T-cell (primary cell): Measurements from ENCODE around the gene CEP350. TPM values are rescaled to one million over a fixed set of nuclear protein-coding genes. Genes with fewer than 3 reads are reported as not detected.
"Not testable (repeated sequence)": the region's sequence is repeated elsewhere in the genome, so short reads cannot be mapped to it uniquely, and the experiment has no call there.

Experiments used
- ATAC-seq, 4 experiments: fragments of 200-7000 bp in 3 of 4; fragments of 150-1000 bp in 1 of 4; cut with Tn5 transposase; replicated peaks in 1 of 4; 1 replicate in 3 of 4; 2 replicates in 1 of 4; pipeline ENCODE4 v1.10.0; 2021; ENCODE audit warnings: moderate library complexity in 3 of 4, mild to moderate bottlenecking in 2 of 4, moderate number of reproducible peaks in 1 of 4
- CTCF ChIA-PET, 2 donors: fragments of 300-600 bp; sonication (Branson Sonifier 250); formaldehyde crosslinking; loops; one replicate each; lab custom pipeline; 2022; ENCODE audit warnings: antibody characterized with exemption in 2 of 2; lab: Charles Lee
- POLR2A ChIA-PET, 2 donors: fragments of 300-600 bp; sonication (Branson Sonifier 250); formaldehyde crosslinking; loops; one replicate each; lab custom pipeline; 2022; ENCODE audit warnings: antibody characterized with exemption in 2 of 2; lab: Charles Lee
- DNase-seq, 35 experiments: peaks; one replicate each; pipeline versions ENCODE4 v3.0.0 to v3.0.0-alpha.2; 2013 to 2023
- H3K27ac ChIP-seq: one replicate; pipeline ENCODE4 v1.5.1; 2013; ENCODE audit warnings: low read length
- H3K27me3 ChIP-seq, 2 experiments: replicated peaks in 1 of 2; 1 replicate in 1 of 2; 2 replicates in 1 of 2; pipeline versions ENCODE4 v1.6.1 to v1.7.0; 2013; ENCODE audit warnings: low read length in 1 of 2, mixed read lengths in 1 of 2; ENCODE audit not compliant: control insufficient read depth in 2 of 2, insufficient read depth in 2 of 2; ENCODE audit errors: extremely low read depth in 1 of 2
- H3K36me3 ChIP-seq, 2 donors: 1 replicate in 1 of 2; 2 replicates in 1 of 2; pipeline versions ENCODE4 v1.6.1 to v1.7.0; 2013; ENCODE audit warnings: low read length in 1 of 2; ENCODE audit not compliant: control insufficient read depth in 2 of 2, insufficient read depth in 1 of 2; ENCODE audit errors: extremely low read depth in 1 of 2
- H3K4me1 ChIP-seq, 2 experiments: 1 replicate in 1 of 2; 2 replicates in 1 of 2; pipeline versions ENCODE4 v1.6.1 to v1.7.0; 2013; ENCODE audit warnings: low read length in 2 of 2, mixed read lengths in 1 of 2; ENCODE audit not compliant: insufficient read depth in 2 of 2, control insufficient read depth in 1 of 2; ENCODE audit errors: extremely low read depth in 1 of 2
- H3K4me3 ChIP-seq, 2 donors: 1 replicate in 1 of 2; 2 replicates in 1 of 2; pipeline versions ENCODE4 v1.5.1 to v1.7.0; 2013; ENCODE audit warnings: mild to moderate bottlenecking in 2 of 2, low read length in 1 of 2, moderate library complexity in 1 of 2; ENCODE audit not compliant: control insufficient read depth in 1 of 2; ENCODE audit errors: extremely low read depth in 1 of 2
- H3K9me3 ChIP-seq: 2 replicates; pipeline ENCODE4 v1.7.0; 2013
- H3K27ac Mint-ChIP-seq, 2 donors: one replicate each; pipeline ENCODE4 v1.8.0; 2020 to 2021; ENCODE audit warnings: mild to moderate bottlenecking in 2 of 2, mixed read lengths in 2 of 2
- H3K27me3 Mint-ChIP-seq, 2 donors: one replicate each; pipeline ENCODE4 v1.8.0; 2021 to 2022; ENCODE audit warnings: mixed read lengths in 2 of 2
- H3K36me3 Mint-ChIP-seq: one replicate; pipeline ENCODE4 v1.8.0; 2021; ENCODE audit warnings: mixed read lengths
- H3K4me1 Mint-ChIP-seq, 3 donors: one replicate each; pipeline ENCODE4 v1.8.0; 2020 to 2022; ENCODE audit warnings: mixed read lengths in 3 of 3, mild to moderate bottlenecking in 1 of 3
- H3K4me3 Mint-ChIP-seq, 3 donors: one replicate each; pipeline ENCODE4 v1.8.0; 2020 to 2022; ENCODE audit warnings: mild to moderate bottlenecking in 3 of 3, mixed read lengths in 3 of 3, moderate library complexity in 3 of 3
- H3K9me3 Mint-ChIP-seq, 3 donors: one replicate each; pipeline ENCODE4 v1.8.0; 2020 to 2022; ENCODE audit warnings: mixed read lengths in 3 of 3
- WGBS: methylation state at CpG from one replicate; pipeline ENCODE4 v1.1.5; 2013; ENCODE audit warnings: missing lambda C conversion rate; ENCODE audit not compliant: insufficient coverage; 5-methylcytosine and 5-hydroxymethylcytosine counted together
- total RNA-seq, 35 experiments: library from RNA in 6 of 35; stranded (reverse) in 6 of 35; fragments of 120-200 nt in 1 of 35; gene quantifications; one replicate each; pipeline versions ENCODE4 v1.2.1 to v1.2.4 and lab custom pipeline; 2013 to 2026

CEP350 gene
- total RNA-seq, 5 donors from 2014 or later (not counting 1 experiment from before 2014, with no cell fraction given) = 62.1 to 81.3 (median 72.3) TPM

DNA sequence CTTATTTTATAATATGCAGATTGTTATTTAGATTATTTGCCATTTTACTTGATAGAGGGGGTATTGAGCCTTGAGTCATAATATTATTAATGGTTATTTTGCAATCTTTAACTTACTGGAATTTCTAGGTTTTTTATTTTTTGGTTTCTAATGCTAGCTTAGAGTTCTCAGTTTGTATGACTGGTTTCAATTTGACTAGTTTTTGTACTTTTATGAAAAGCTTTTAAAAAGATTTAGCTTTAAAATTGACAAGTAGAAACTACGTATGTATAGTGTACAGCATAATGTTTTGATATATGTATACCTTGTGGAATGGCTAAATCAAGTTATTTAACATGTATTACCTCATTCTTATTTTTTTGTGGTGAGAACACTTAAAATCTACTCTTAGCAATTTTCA lies 41.5 kb downstream of the CEP350 start:
- CTCF ChIA-PET = no interaction called here

DNA sequence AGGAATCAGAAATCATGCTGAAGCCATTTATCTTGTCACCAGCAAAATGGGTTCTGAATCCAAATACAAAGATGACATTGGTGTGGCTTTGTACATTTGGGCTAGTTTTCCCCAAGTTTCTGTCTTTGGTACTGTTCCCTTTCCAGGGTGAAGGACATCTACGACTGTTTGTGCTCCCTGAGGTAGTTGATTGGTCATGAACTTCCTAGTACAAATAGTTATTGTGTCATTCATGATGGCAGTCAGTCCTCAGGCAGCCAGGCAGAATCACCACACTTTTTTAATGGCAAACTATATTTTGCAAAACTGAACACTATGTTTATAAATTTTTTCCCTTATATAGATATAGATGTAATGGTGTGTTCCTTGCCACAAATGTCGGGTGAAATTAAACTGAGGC lies 46.0 kb downstream of the CEP350 start:
- no peak overlapping the region for H3K27ac Mint-ChIP-seq

More for the DNA sequence above, 41.5 kb downstream of the CEP350 start:
- WGBS = no CpG with 5 or more reads among the region's 1 CpG
- Mint-ChIP-seq H3K4me3 (no peak overlapping the region), H3K36me3 (peaks cover 45% of the 10 kb centered on the region), H3K27ac (no peak overlapping the region), H3K9me3 (no peaks in the 10 kb centered on the region), H3K27me3 (no peaks in the 10 kb centered on the region), H3K4me1 (peaks cover 0 to 6% (median 6%) of the 10 kb centered on the region in 3 donors)
- POLR2A ChIA-PET = no interaction called here
- DNase-seq (no peak), ATAC-seq (no peak)
- no peaks in the 10 kb centered on the region for H3K27me3 ChIP-seq
- no peak overlapping the region for H3K27ac ChIP-seq
- no peaks in the 10 kb centered on the region for H3K4me1 ChIP-seq
- no peaks in the 10 kb centered on the region for H3K9me3 ChIP-seq
- peaks cover 4 to 27% of the 10 kb centered on the region in 2 donors for H3K36me3 ChIP-seq
- H3K4me3 ChIP-seq = no peak overlapping the region

DNA sequence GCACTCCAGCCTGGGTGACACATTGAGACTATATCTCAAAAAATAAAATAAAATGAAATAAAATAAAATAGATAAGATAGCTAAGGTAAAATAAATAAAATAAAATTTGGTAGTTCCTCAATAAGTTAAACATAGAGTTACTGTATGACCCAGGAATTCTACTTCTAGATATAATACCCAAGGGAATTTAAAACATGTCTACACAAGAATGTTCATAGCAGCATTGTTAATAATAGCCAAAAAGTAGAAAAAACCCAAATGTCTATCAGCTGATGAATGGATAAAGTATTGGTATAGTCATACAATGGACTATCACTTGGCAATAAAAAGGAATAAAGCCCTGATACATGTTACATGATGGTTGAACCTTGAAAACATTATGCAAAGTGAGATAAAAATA lies 47.8 kb downstream of the CEP350 start:
- Histone ChIP-seq H3K4me3 (no peak overlapping the region), H3K27me3 (no peaks in the 10 kb centered on the region), H3K36me3 (peaks cover 0 to 23% of the 10 kb centered on the region in 2 donors), H3K9me3 (no peaks in the 10 kb centered on the region), H3K4me1 (no peaks in the 10 kb centered on the region), H3K27ac (no peak overlapping the region)
- POLR2A ChIA-PET = no interaction called here
- CTCF ChIA-PET = no interaction called here
- DNase-seq (no peak), ATAC-seq (no peak)
- Mint-ChIP-seq H3K4me1 (peaks cover 0 to 8% (median 7%) of the 10 kb centered on the region in 3 donors), H3K9me3 (peaks cover 0 to 5% (median 3%) of the 10 kb centered on the region in 3 donors), H3K4me3 (no peak overlapping the region), H3K27me3 (no peaks in the 10 kb centered on the region), H3K27ac (no peak overlapping the region), H3K36me3 (peaks cover 38% of the 10 kb centered on the region)

More for the DNA sequence above, 46.0 kb downstream of the CEP350 start:
- CTCF ChIA-PET = no interaction called here
- H3K36me3 ChIP-seq = peaks cover 0 to 26% of the 10 kb centered on the region in 2 donors
- H3K4me3 ChIP-seq = no peak overlapping the region
- Mint-ChIP-seq H3K4me1 (peaks cover 0 to 10% (median 7%) of the 10 kb centered on the region in 3 donors), H3K36me3 (peaks cover 35% of the 10 kb centered on the region), H3K27me3 (no peaks in the 10 kb centered on the region), H3K4me3 (no peak overlapping the region), H3K9me3 (no peaks in the 10 kb centered on the region)
- H3K27ac ChIP-seq = no peak overlapping the region
- no peaks in the 10 kb centered on the region for H3K27me3 ChIP-seq
- ATAC-seq (no peak), DNase-seq (no peak)
- POLR2A ChIA-PET = no interaction called here
- H3K4me1 ChIP-seq = no peaks in the 10 kb centered on the region
- H3K9me3 ChIP-seq = no peaks in the 10 kb centered on the region
- no CpG with 5 or more reads among the region's 2 CpGs for WGBS

GRCh38 chr1:180003026-180003695 lies 48.6 kb downstream of the CEP350 start:
- H3K27ac Mint-ChIP-seq = no peak overlapping the region
- Histone ChIP-seq H3K36me3 (peaks cover 0 to 22% of the 10 kb centered on the region in 2 donors), H3K27ac (no peak overlapping the region)

DNA sequence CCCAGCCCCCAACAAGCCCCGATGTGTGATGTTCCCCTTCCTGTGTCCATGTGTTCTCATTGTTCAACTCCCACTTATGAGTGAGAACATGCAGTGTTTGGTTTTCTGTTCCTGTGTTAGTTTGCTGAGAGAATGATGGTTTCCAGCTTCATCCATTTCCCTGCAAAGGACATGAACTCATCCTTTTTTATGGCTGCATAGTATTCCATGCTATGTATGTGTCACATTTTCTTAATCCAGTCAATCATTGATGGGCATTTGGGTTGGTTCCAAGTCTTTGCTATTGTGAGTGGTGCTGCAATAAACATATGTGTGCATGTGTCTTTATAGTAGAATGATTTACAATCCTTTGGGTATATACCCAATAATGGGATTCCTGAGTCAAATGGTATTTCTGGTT lies 52.2 kb downstream of the CEP350 start:
- Mint-ChIP-seq H3K36me3 (peaks cover 39% of the 10 kb centered on the region), H3K4me1 (peaks cover 0 to 12% (median 4%) of the 10 kb centered on the region in 3 donors)
- CTCF ChIA-PET, H3K27me3 Mint-ChIP-seq, H3K27ac ChIP-seq, H3K4me3 ChIP-seq, H3K27me3 ChIP-seq, H3K27ac Mint-ChIP-seq, H3K4me1 ChIP-seq, H3K4me3 Mint-ChIP-seq, POLR2A ChIA-PET, ATAC-seq, H3K9me3 Mint-ChIP-seq, DNase-seq, H3K9me3 ChIP-seq: not testable (repeated sequence)
- no CpG with 5 or more reads among the region's 1 CpG for WGBS
- H3K36me3 ChIP-seq = peaks cover 0 to 15% of the 10 kb centered on the region in 2 donors

More at GRCh38 chr1:180003026-180003695, 48.6 kb downstream of the CEP350 start:
- no peak overlapping the region for H3K4me3 Mint-ChIP-seq
- DNase-seq (no peak), ATAC-seq (no peak)
- Histone ChIP-seq H3K4me3 (no peak overlapping the region), H3K4me1 (no peaks in the 10 kb centered on the region), H3K27me3 (no peaks in the 10 kb centered on the region), H3K9me3 (no peaks in the 10 kb centered on the region)
- ChIA-PET POLR2A (interaction anchor here in 1 of 2 donors (0.6 kb wide), 1 partner anchor 152 kb away, joined by 3 read pairs; no protein-coding TSS in a partner anchor), CTCF (no interaction called here)
- no CpG with 5 or more reads among the region's 3 CpGs for WGBS
- H3K9me3 Mint-ChIP-seq = peaks cover 0 to 5% (median 3%) of the 10 kb centered on the region in 3 donors
- peaks cover 0 to 9% (median 8%) of the 10 kb centered on the region in 3 donors for H3K4me1 Mint-ChIP-seq
- H3K36me3 Mint-ChIP-seq = peaks cover 44% of the 10 kb centered on the region
- no peaks in the 10 kb centered on the region for H3K27me3 Mint-ChIP-seq

DNA sequence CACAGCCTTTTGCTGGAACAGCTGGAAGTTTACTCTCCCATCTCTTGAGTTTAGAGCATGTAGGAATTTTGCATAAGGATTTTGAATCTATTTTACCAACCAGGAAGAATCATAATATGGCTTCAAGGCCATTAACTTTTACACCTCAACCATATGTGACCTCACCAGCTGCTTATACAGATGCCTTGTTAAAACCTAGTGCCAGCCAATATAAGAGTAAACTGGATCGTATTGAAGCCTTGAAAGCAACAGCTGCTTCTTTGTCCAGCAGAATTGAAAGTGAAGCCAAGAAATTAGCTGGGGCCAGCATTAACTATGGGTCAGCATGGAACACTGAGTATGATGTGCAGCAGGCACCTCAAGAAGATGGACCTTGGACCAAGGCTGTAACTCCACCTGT lies 65.4 kb downstream of the CEP350 start:
- Histone ChIP-seq H3K4me3 (no peak overlapping the region), H3K9me3 (no peaks in the 10 kb centered on the region), H3K4me1 (no peaks in the 10 kb centered on the region), H3K27me3 (no peaks in the 10 kb centered on the region), H3K36me3 (peaks cover 6 to 77% of the 10 kb centered on the region in 2 donors), H3K27ac (no peak overlapping the region)
- Mint-ChIP-seq H3K27me3 (no peaks in the 10 kb centered on the region), H3K4me1 (no peaks in the 10 kb centered on the region), H3K4me3 (no peak overlapping the region), H3K36me3 (peaks cover 56% of the 10 kb centered on the region), H3K27ac (peak overlapping the region in 1 of 2 donors; percentile 1), H3K9me3 (no peaks in the 10 kb centered on the region)
- ChIA-PET CTCF (no interaction called here), POLR2A (no interaction called here)
- ATAC-seq = no peak
- DNase-seq = no peak
- 100% methylated on average over 1 of the region's 1 CpG for WGBS
